GM12865 (cell line): ENCODE measurements around the gene SYCP2.

ENCODE experiments used
- DNase-seq: peaks from one replicate; pipeline ENCODE4 v3.0.0; 2010; ENCODE audit warnings: low read depth
- H3K4me3 ChIP-seq: 2 replicates; pipeline ENCODE4 v1.5.1; 2011; ENCODE audit warnings: mild to moderate bottlenecking, low read depth, low read length, control low read depth
- CTCF ChIP-seq: IDR thresholded peaks from 2 replicates; pipeline ENCODE4 v1.5.1; 2011; ENCODE audit warnings: low read length, control low read depth, low read depth, inconsistent platforms; ENCODE audit not compliant: insufficient read depth; ENCODE audit errors: missing control alignments

Gene SYCP2

GRCh38 chr20:59932616-59933295 lies 681 bp downstream of the SYCP2 start:
- no peak for DNase-seq
- TF ChIP-seq CTCF = no peak
- no peak overlapping the region; the same call in 1 of the 2 replicates for H3K4me3 ChIP-seq

DNA sequence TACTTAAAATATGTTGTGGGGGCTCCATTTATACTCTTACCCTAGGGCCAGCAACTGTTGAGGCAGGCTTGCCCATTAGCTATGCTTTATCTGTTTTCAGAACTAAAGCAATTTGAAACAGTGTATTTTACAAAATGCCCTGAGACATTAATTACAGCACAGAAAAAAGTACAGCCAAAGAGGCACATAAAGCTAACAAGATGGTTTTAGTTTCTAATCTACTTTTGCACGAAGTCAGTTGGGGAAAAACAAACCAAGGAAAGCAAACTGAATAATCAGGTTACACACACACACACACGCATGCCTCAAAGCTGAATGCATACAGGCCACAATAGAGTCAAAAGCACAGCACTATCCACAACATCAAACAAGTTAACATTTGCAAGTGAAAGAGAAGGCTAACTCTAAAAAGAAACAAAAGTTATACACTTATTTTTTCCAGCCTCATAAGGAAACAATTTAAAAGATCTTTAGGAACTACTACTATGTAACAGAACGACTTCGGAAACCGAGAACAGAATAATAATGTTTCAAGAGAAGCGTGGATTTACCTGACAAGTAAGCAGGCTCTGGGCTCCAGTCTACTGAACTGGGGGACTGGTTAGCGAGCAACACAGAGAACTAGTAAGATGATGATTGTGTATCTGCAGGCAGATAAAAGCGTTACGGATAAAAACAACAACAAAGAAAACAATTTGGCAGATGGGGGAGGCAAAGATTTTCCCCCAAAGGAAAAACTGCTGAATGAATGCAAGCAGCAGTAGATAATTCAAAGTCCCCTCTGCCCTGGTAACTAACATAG lies 1.7 kb downstream of the SYCP2 start:
- TF ChIP-seq CTCF = no peak
- no peak overlapping the region for H3K4me3 ChIP-seq
- no peak for DNase-seq

DNA sequence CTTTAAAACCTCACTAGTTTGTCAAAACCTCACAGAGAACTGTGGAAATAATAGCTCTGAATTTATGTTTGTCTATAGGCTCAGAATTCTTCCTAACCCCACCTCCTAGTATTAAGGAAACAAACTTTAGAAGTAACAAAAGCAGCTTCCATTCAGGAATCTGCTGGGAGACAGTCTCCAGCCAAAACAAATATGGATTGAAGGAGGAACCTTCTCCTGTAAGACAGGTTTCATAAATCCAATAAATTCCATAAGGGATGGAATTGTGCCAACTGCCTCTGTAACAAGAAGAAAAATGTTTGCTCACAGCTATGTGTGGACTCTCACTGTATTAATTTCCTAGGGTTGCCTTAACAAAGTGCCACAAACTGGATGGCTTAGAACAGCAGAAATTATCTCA lies 7.5 kb downstream of the SYCP2 start:
- H3K4me3 ChIP-seq = no peak overlapping the region
- no peak for TF ChIP-seq CTCF
- DNase-seq = no peak

- DNase-seq = no peak
- H3K4me3 ChIP-seq = no peak overlapping the region
- TF ChIP-seq CTCF = no peak
These were observed 8.1 kb downstream of the SYCP2 start for GRCh38 chr20:59925359-59925758.

DNA sequence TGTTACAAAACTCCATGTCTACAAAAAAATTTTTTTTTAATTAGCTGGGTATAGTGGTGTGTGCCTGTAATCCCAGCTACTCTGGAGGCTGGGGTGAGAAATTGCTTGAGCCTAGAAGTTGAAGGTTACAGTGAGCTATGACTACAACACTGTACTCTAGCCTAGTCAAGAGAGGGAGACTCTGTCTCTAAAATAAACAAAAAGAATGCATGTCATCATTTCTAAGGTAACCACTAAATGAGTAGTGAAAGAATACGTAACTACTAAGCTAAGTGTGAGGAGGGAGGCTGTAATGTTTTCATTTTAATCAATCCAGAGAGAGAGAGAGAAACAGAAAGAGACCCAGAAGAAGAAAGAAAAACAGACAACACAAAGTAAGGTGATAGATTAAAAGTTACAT lies 9.9 kb downstream of the SYCP2 start:
- TF ChIP-seq CTCF = no peak
- no peak for DNase-seq
- no peak overlapping the region for H3K4me3 ChIP-seq

GRCh38 chr20:59920944-59921343 lies 12.5 kb downstream of the SYCP2 start:
- no peak overlapping the region for H3K4me3 ChIP-seq
- no peak for DNase-seq
- no peak for TF ChIP-seq CTCF
